Stimulated activated CD4-positive, alpha-beta T cell treated with anti-CD3 and anti-CD28 coated beads, Interleukin-4, amount 100 ng/mL, for 48 hours (primary cell): Measurements from ENCODE around the gene GID4.
"Not testable (repeated sequence)": the region's sequence is repeated elsewhere in the genome, so short reads cannot be mapped to it uniquely, and the experiment has no call there.

Source experiments
- DNase-seq, 2 donors: peaks; one replicate each; pipeline ENCODE4 v3.0.0-alpha.2; 2020; ENCODE audit warnings: low read depth in 2 of 2

Gene GID4

GRCh38 chr17:18038861-18039534 is at the start of gene GID4, which contains the start of gene ATPAF2:
GID4 (plus strand) TSS chr17:18039408; CDS start chr17:18039465, 57 bp downstream.
ATPAF2 (minus strand) TSS chr17:18039168; CDS start chr17:18039013, 155 bp downstream.
- DNase-seq, result peak; percentile 100

GRCh38 chr17:17989618-17990017 is 49.6 kb upstream of the GID4 start:
- DNase-seq, result no peak

DNA sequence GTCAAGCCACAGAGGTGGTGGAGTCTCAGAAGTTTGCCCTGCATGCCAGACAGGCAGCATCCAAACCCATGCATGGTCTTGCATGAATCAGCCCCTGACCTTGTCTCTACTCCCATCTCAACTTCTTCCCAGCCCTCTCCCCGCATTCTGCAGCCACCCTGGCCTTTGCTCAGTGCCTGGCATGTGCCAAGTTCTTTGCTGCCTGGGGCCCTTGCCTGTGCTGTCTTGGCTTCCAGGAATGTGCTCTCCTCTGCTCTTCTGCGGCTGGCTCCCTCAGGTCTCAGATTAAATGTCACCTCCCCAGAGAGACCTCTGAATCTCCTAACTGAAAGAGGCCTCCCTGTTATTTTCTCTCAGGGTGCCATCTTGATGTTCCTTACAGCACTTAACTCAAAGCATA is 48.9 kb upstream of the GID4 start:
- no peak for DNase-seq

- no peak for DNase-seq
These were observed 45.8 kb upstream of the GID4 start for GRCh38 chr17:17993366-17993765.

DNA sequence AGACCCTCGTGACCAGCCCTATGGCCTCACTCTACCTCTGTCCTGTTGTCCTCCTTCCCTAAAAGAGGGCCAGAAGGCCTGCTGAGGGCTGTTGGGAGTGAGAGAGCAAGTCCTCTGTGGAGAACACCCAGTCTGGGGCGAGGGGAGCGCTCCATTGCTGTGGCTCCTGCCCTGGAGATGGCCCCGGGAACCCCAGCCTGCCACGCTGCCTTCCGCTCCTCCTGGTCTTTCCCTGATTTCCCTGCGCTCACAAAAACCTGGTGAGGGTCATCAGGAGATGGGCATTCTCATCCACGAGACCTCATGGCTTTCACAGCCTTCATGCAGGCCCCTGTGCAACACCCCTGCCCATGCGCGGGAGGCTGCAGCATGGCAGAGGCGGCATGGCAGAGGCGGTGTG is 45.4 kb upstream of the GID4 start:
- no peak for DNase-seq

DNA sequence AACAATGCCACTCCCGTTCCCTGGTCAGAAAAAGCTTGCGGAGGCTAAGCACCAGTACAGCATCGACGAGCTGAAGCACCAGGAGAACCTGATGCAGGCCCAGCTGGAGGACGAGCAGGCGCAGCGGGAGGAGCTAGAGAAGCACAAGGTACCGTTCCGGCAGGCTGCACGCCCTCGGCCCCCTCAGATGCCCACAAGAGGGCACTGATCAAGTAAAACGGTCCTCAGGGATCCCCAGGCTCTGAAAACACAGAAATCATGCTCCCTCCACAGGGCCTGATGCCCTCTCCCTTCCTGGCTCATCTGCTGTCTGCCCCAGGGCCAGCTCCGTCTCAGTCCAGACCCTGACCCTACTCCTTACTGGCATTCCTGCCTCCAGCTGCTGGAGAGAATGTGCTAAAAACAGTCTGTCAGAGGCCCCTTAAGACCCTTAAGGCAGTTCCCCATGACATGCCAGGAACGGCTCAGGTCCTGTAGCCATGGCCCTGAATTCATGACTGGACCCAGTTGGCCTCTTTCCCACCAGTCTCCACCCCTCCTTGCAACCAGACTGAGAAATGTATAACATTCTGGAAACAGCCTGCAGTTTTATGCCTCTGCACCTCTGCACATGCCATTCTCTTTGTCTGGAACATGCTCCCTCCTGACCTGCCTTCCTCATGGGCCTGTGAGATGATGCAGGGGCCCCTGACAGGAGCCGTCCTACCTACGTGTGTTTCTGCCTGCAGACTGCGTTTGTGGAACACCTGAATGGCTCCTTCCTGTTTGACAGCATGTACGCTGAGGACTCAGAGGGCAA is 44.7 kb upstream of the GID4 start:
- DNase-seq, result peak; percentile 4 to 9

DNA sequence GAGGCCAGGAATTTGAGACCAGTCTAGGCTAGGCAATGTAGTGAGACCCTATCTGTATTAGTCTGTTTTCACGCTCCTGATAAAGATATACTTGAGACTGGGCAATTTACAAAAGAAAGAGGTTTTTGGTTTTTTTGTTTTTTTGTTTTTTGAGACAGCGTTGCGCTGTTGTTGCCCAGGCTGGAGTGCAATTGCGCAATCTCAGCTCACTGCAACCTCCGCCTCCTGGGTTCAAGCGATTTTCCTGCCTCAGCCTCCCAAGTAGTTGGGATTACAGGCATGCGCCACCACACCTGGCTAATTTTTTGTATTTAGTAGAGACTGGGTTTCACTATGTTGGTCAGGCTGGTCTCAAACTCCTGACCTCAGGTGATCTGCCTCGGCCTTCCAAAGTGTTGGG is 43.3 kb upstream of the GID4 start:
- DNase-seq, result not testable (repeated sequence)

DNA sequence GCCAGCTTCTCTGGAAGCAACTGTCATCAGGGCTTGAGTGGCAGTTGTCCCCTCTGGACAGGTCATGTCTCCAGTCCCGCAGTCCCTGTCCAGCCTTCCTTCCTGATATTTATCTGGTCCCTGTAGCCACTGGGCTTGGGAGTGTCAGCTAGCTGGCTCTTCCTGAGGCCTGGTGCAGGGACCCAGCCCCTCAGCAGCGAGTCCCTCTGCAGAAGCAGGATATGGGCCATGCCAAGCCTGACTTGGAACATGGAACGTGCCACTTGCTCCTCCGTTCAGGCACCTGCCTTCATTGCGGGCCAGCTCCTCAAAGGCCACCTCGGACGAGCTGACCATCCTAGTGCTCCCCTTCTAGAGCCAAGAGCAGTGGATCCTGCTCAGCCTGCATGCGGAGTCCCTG is 40.3 kb upstream of the GID4 start:
- no peak for DNase-seq

DNA sequence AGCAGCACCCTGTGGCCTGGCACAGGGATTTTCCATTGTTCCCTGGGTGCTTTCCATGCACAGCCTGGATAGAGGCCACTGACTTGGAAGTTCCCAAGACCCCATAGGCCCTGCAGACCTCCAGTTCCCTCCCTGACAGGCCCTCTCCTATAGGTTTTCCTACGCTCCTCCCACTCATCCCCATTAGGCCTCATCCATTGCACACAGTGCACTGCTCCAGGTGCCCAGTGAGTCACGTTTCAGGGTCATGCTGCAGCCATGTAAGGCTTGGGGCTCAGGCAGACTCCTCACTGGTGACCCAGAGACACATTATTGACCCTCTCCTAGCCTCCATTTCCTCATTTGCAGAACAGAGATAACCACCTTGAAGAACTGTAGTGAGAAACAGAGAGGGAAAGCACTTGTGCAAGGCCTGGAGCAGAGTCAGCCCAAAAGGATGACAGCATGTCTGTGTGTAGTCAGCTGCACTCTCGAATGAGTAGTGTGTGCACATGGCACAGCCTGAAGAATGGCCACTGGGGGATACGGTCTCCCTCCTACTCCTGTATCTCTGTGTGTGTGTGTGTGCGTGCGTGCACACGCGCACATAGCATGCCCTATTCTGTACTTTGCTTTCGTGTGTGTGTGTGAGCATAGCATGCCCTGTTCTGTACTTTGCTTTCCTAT is 39.7 kb upstream of the GID4 start:
- no peak for DNase-seq

DNA sequence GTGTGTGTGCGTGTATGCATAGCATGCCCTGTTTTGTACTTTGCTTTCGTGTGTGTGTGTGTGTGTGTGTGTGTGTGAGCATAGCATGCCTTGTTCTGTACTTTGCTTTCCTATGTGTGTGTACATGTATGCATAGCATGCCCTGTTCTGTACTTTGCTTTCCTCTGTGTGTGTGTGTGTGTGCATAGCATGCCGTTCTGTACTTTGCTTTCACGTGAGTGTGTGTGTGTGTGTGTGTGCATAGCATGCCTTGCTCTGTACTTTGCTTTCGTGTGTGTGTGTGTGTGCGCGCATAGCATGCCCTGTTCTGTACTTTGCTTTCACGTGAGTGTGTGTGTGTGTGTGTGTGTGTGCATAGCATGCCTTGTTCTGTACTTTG is 39.2 kb upstream of the GID4 start:
- no peak for DNase-seq

DNA sequence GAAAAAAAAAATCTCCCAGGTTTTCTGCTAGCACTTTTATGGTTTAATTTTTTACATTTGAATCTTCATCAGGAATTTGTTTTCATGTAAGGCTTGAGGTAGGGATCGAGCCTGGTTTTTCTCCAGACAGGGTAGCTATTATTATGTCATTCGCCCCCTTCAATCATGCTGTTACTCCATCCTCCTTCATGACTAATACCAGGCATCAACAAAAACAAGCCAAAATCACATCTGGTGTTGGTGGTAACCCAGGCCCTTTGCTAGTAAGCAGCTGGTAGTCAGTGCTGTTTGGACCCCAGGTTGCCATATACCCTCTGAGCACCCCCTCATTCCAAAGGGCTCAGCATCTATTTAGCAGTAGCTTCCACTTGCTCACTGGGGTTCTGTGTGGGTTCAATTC is 37.0 kb upstream of the GID4 start:
- DNase-seq, result no peak

- no peak for DNase-seq
These were observed 34.9 kb upstream of the GID4 start for GRCh38 chr17:18004345-18004744.

DNA sequence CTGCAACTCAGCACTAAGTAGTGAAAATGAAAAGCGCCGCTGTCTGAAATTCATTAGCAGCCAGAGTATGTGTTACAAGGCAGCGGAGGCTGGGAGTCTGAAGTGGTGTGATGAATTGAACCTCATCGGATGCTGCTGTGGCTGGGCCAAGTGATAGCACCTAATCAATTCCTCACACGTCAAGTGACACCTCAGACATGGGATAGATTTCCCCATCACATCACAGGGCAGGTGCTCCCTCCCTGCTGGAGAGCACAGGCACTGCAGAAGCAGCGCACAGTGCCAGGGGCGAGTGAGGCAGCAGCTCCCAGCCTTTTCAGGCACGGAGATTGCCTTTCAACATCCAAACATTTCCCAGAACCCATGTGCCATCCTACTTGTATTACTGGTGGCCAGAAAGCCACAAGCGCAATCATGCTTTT is 34.3 kb upstream of the GID4 start:
- no peak for DNase-seq

DNA sequence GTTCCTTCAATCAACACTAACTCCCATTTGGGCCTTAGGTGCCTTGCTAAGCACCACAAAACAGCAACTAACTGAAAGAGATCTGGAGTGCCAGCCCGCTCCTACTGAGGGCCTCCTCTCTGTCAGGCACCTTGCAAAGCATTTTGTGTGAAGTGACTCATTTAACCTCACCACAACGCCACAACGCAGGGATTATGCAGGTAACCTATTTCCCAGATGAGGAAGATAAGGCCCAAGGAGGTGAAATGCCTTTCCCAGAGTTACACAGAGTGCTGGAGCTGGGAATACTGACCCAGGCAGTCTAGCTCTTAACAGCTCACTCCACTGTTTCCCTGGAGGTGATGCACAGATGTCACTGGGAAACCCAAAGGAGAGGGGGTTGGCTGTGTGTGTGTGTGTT is 33.7 kb upstream of the GID4 start:
- DNase-seq, result no peak

DNA sequence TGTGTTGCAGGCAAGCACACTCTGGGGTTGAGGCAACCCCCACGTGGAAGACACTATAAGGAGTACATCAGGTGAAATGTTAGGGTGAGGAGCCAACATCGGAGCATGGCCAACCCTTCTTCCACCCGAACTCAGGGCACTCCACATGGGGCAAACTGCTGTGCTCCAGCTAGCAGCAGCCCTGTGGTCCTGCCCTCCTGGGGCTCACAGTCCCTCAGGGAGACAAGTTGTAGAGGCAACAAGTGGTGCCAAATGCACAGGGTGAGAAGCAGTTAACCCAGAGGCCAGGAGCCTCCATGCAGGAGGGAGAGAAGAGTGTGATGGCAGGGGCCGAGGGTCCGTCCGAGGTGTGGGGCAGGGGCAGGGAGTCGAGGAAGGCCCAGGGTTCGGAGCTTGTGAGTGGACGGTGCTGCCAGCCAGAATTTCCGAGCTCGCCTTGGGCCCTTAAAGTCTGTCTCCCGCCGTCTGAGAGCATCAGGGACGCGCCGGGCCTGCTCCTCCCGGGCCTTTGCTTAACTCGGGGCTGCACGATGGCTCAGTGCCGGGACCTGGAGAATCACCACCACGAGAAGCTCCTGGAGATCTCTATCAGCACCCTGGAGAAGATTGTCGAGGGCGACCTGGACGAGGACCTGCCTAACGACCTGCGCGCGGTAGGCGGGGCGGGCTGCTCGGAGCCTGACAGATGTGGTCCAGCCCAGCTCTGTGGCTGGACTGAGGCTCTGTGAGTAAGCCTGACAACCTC is 32.5 kb upstream of the GID4 start:
- no peak for DNase-seq

GRCh38 chr17:18008496-18009268 is 30.5 kb upstream of the GID4 start:
- DNase-seq, result no peak

DNA sequence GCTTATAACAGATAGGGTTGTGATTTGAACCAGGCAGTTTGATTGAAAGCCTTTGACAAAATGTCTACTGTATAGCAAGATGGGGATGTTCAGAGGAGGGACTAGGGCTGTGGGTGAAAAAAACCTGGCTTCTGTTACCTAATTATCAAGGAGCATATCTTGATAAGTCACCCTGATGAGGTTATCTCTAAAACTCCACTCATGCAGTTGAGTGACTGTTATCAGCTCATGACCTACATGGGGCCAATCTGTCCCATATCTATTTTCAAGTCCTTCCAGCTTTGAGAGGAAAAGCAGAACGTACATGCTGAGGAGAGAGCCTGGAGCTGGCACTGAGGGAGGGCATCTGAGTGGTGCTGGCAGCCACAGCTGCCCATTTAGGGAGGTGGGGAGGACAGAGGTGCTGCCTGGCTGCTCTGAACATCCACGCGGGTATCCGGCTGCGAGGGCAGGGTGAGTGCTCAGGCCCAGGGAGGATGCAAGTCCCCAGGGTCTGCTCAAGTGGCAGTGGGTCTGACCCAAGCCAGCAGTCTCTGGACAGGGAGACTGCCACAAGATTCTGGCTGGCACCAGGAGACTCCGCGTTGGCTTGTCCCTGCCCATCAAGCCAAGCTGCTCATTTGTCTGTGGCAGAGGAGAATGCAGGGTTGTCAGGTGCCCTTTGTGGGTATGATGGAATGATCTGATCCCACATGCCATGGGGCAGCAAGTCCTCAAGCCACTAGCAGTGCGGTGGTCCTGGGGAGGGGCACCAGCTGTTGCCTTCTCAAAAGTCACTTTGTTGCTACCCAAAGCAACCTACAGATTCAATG is 29.4 kb upstream of the GID4 start:
- no peak for DNase-seq

DNA sequence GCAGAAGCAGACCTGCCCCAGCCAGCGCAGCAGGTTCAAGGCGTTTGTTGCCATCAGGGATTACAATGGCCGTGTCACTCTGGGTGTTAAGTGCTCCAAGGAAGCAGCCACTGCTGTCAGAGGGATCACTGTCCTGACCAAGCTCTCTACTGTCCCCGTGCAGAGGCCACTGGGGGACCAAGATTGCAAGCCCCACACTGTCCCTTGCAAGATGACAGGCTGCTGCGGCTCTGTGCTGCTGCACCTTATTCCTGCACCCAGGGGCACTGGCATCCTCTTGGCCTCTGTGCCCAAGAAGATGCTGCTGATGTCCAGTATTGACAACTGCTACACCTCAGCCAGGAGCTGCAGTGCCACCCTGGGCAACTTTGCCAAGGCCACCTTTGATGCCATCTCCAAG is 27.9 kb upstream of the GID4 start:
- DNase-seq, result no peak

DNA sequence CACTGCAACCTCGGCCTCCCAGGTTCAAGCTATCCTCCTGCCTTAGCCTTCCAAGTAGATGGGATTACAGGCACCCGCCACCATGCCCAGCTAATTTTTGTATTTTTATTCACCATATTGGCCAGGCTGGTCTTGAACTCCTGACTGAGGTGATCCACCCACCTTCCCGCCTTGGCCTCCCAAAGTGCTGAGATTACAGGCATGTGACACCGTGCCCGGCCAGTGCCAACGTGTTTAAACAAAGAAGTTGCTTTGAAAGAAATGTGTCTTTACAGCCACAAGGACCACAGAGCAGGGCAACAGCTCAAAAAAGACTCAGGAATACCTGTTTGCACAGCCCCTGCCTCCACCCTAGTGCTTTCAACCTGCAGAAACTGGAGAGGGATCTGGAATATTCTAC is 25.2 kb upstream of the GID4 start:
- no peak for DNase-seq

- no peak for DNase-seq
These were observed 23.6 kb upstream of the GID4 start for GRCh38 chr17:18015593-18015992.
